Prostate gland (tissue), 2 donors: Measurements from ENCODE around the gene SEMG1.

ENCODE experiments used
- CTCF ChIP-seq, 4 experiments: fragments of 200-600 bp in 2 of 4; fragments of 450-650 bp in 2 of 4; sonication (generic) in 2 of 4; IDR thresholded peaks; 1 replicate in 3 of 4; 2 replicates in 1 of 4; pipeline ENCODE4 v1.5.1; 2016 to 2019; ENCODE audit warnings: antibody characterized with exemption in 4 of 4, mild to moderate bottlenecking in 2 of 4, moderate library complexity in 2 of 4
- POLR2AphosphoS5 ChIP-seq: sonication (generic); formaldehyde crosslinking; IDR thresholded peaks from one replicate; pipeline ENCODE4 v1.6.1; 2017; ENCODE audit warnings: antibody characterized with exemption

GRCh38 chr20:45163083-45163803, 43.6 kb upstream of the SEMG1 start:
- TF ChIP-seq POLR2AphosphoS5 (no peak), CTCF (IDR thresholded peaks at IDR 0.05) (no peak)
